Activated naive CD4-positive, alpha-beta T cell treated with anti-CD3 and anti-CD28 coated beads, Interleukin-2, amount 50 U/mL, for 72 hours (primary cell): ENCODE measurements around the gene RIN3. TPM values are rescaled to one million over a fixed set of nuclear protein-coding genes. Genes with fewer than 3 reads are reported as not detected.
A peak's percentile ranks its signal among the peaks of the same experiment; 100 is the strongest.

Experiments used
- ATAC-seq, 2 donors: fragments of 150-1000 bp; cut with Tn5 transposase; 2 replicates each; pipeline ENCODE4 v1.10.0; 2021; ENCODE audit warnings: mild to moderate bottlenecking in 2 of 2, moderate library complexity in 2 of 2
- DNase-seq, 2 donors: peaks; one replicate each; pipeline ENCODE4 v3.0.0; 2021 to 2022; ENCODE audit warnings: low spot score in 2 of 2
- H3K27ac Mint-ChIP-seq, 2 donors: one replicate each; pipeline ENCODE4 v1.8.0; 2022; ENCODE audit warnings: mild to moderate bottlenecking in 2 of 2, mixed read lengths in 2 of 2
- H3K36me3 Mint-ChIP-seq, 2 donors: one replicate each; pipeline ENCODE4 v1.8.0; 2022; ENCODE audit warnings: mixed read lengths in 2 of 2
- H3K9me3 Mint-ChIP-seq, 2 donors: one replicate each; pipeline ENCODE4 v1.8.0; 2022; ENCODE audit warnings: mixed read lengths in 2 of 2
- total RNA-seq, 2 donors: library from RNA; stranded (reverse); gene quantifications; one replicate each; pipeline ENCODE4 v1.2.3, GENCODE V29; 2022

Gene RIN3
- total RNA-seq, 2 donors from 2014 or later = 21.1 to 27.9 TPM

DNA sequence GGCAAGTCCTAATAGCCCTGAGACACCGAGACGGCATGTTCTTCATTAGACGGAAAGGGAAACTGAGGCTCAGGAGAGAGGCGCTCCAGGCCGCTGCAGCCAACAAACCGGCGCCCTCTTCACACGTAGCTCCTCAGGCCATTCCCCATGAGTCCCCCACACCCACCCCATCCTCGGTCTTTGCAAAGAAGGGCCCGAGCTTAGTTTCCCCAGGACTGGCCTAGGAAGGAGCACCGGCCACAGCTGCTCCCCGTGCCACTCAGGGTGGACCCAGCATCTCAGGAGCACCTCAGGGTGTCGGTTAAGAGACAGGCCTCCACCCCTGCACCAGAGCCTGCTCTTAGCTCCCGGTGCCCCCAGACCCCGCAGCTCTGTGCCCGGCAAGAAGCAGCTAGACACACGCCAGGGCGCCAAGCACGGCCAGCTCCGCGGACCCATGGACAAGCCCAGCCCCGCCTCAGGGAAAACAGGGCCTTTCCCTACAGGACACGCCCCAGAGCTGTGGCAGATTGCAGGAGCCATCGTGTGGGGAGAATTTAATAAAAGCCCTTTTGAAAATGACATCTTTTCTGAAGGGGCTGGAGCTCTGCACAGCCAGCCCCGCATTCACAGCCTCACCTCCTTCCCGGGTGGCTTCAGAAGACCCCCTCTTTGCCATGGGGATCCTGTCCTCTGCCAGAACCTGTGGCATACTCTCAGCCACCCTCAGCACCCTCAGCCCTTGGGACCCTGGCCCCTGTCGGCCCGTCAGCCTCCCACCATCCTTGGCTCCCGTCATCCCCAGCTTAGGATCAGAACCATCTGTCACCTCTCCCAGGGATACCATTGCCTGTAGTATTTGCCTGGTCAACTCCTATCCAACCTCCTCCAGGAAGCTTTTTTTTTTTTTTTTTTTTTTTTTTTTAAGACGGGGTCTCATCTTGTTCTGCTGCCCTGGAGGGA is 175.1 kb downstream of the RIN3 start:
- no peaks in the 10 kb centered on the region for H3K36me3 Mint-ChIP-seq
- no peak for ATAC-seq
- H3K9me3 Mint-ChIP-seq = no peaks in the 10 kb centered on the region
- DNase-seq = no peak
- peak overlapping the region in 1 of 2 donors; percentile 76 for H3K27ac Mint-ChIP-seq

DNA sequence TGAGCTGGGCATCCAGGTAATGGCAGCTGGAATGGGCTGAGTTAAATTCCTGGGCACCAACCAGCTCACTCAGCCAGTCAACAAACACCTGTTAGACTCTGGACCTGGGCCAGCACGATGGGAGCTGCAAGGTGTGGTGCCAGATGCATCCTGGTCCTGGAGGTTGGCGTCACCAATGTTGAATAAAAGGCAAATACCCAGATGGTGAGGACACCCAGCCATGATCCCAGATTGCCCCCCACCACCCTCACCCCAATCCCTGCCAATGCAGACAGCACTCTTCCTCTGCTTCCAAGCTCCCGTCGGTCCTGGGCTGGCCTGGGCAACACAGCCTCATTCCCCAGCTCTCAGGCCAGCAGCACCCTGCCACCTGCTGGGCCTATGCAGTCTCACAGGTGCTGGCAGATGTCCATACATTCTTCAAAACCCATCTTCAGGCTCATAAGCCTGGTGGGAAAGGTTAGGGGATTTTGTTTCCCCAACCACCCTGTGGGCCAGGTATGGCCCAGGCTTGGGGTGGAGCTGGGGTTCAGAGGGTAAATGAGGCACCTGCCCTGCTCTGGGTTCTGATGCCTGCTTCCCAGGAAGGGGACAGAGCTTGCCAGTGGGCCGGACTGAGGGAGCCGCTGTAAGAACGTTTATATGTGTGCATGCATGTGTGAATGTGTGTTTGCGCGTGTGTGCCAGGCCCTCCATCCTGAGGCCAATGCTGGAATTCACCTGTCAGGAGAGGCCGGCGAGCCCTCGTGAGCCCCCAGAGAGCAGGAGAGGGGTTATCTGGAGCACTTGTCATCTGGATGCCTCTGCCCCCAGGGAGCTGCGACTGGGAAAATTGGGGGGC is 176.8 kb downstream of the RIN3 start:
- peak; percentile 23 to 29 for ATAC-seq
- DNase-seq = peak in 1 of 2 donors; percentile 28
- no peaks in the 10 kb centered on the region for H3K9me3 Mint-ChIP-seq

DNA sequence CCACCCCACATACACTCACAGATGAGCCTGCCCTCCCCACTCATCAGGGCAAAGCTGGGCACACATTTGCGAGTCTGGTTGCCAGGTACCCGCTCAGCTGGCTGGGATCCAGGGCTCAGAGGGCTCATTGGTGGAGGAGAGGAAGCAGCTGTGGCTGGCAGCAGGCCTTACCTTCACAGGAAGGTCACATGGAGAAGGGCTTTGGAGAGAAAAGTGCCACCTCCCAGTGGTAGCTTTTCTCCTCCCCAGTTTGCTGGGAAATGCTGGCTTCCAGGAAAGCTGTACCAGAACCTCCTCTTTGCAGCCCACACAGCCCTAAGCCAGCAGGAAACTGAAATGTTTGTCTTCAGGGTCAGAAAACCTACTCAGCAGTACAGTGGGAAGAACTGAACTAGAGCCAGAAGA is 179.2 kb downstream of the RIN3 start:
- Mint-ChIP-seq H3K27ac (peak overlapping the region in 1 of 2 donors; percentile 58), H3K36me3 (no peaks in the 10 kb centered on the region), H3K9me3 (no peaks in the 10 kb centered on the region)
- peak; percentile 6 to 12 for ATAC-seq
- DNase-seq = peak in 1 of 2 donors; percentile 42

More for the DNA sequence above, 176.8 kb downstream of the RIN3 start:
- H3K36me3 Mint-ChIP-seq = no peaks in the 10 kb centered on the region
- no peak overlapping the region for H3K27ac Mint-ChIP-seq

DNA sequence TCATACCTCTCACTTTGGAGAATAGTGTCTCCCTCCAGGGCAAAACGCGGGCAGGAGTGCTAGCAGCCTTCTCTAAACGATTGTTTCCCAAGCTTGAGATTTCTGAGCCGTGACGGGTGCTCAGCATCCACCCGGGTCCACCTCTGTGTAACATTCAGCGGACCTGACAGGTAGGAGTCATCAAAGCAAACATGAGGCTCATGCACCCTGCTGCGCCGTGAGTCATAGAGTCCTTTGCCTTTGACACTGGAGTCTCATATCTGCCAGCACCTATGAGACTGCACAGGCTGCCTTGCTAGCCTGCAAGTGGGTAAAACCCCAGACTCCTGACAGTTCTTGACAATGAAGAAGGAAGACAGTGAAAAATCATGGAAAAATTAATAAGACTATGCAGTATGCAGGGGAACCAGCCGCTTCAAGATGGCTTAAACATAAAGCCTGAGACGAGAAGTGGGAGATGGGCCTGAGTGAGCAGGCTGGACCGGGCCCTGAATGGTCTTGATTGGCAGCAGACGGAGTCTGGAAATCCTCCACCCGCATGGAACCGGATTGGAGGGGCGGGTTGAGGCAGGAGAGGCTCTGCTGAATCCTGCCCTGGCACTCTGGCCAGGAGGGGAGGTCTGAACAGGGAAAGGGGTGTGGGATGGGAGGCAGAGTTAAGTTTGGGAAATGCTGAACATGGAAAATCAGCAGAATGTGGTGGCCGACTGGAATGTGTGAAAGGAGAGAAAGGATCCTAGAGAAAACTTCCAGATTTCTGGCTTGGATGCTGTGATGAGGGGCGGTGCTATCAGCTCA is 180.6 kb downstream of the RIN3 start:
- no peaks in the 10 kb centered on the region for H3K36me3 Mint-ChIP-seq

DNA sequence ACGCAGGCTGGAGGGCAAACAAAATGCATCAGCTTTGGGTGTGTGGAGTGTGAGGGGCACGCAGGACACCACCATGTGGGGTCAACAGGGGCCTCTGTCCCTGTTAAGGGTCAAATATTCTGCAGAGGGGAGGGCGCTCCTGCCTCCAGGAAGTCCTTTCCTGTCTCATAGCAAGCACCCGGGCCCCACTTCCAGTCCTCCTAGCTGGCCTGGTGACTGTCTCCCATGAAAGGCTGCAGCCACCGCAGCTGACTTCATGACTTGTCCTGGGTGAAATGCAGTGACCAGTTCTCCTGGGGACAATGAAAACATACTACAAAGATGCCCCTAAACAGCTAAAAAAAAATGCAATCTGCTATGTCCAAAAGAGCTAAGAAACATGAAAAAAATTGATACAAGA is 181.2 kb downstream of the RIN3 start:
- Mint-ChIP-seq H3K9me3 (no peaks in the 10 kb centered on the region), H3K27ac (peak overlapping the region in 1 of 2 donors; percentile 14), H3K36me3 (no peaks in the 10 kb centered on the region)
- no peak for DNase-seq
- no peak for ATAC-seq

More for the DNA sequence above, 180.6 kb downstream of the RIN3 start:
- ATAC-seq (peak; percentile 73 to 78), DNase-seq (no peak)
- Mint-ChIP-seq H3K9me3 (no peaks in the 10 kb centered on the region), H3K27ac (peak overlapping the region; percentile 14 to 31)

- H3K36me3 Mint-ChIP-seq = no peaks in the 10 kb centered on the region
- H3K27ac Mint-ChIP-seq = peak overlapping the region in 1 of 2 donors; percentile 34
- DNase-seq (no peak), ATAC-seq (no peak)
- H3K9me3 Mint-ChIP-seq = no peaks in the 10 kb centered on the region
Observed at GRCh38 chr14:92695562-92695961, 182.0 kb downstream of the RIN3 start.

GRCh38 chr14:92696366-92696765 is 182.8 kb downstream of the RIN3 start:
- no peaks in the 10 kb centered on the region for H3K9me3 Mint-ChIP-seq
- ATAC-seq (no peak), DNase-seq (no peak)
- peak overlapping the region in 1 of 2 donors; percentile 76 for H3K27ac Mint-ChIP-seq
- H3K36me3 Mint-ChIP-seq = no peaks in the 10 kb centered on the region

GRCh38 chr14:92698393-92698792 is 184.8 kb downstream of the RIN3 start:
- ATAC-seq (no peak), DNase-seq (no peak)
- Mint-ChIP-seq H3K27ac (no peak overlapping the region), H3K36me3 (no peaks in the 10 kb centered on the region), H3K9me3 (no peaks in the 10 kb centered on the region)

DNA sequence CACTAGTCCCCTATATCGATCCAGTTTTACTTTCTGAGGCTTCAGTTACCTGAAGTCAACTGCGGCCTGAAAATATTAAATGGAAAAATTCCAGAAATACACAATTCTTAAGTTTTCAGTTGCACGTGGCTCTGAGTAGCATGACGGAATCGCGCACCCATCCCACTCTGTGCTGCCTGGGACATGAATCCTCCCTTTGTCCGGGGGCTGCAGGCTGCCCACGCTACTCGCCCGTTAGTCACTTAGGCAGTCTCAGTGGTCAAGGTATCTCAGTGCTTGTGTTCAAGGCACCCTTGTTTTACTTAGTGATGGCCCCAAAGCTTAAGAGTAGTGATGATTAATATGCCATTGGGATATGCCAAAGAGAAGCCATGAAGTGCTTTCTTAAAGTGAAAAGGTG is 188.2 kb downstream of the RIN3 start:
- H3K9me3 Mint-ChIP-seq = no peaks in the 10 kb centered on the region
- H3K36me3 Mint-ChIP-seq = no peaks in the 10 kb centered on the region
- DNase-seq (no peak), ATAC-seq (no peak)
- no peak overlapping the region for H3K27ac Mint-ChIP-seq

GRCh38 chr14:92702441-92702918 is 188.9 kb downstream of the RIN3 start:
- no peak overlapping the region for H3K27ac Mint-ChIP-seq
- H3K9me3 Mint-ChIP-seq = no peaks in the 10 kb centered on the region
- DNase-seq (no peak), ATAC-seq (no peak)
- H3K36me3 Mint-ChIP-seq = no peaks in the 10 kb centered on the region

- no peak for ATAC-seq
- Mint-ChIP-seq H3K27ac (no peak overlapping the region), H3K9me3 (no peaks in the 10 kb centered on the region), H3K36me3 (no peaks in the 10 kb centered on the region)
- no peak for DNase-seq
Observed at GRCh38 chr14:92703516-92703915, 189.9 kb downstream of the RIN3 start.

GRCh38 chr14:92704036-92704804 is 190.6 kb downstream of the RIN3 start:
- no peaks in the 10 kb centered on the region for H3K36me3 Mint-ChIP-seq
- ATAC-seq (no peak), DNase-seq (no peak)
- no peaks in the 10 kb centered on the region for H3K9me3 Mint-ChIP-seq
- no peak overlapping the region for H3K27ac Mint-ChIP-seq

- Mint-ChIP-seq H3K9me3 (no peaks in the 10 kb centered on the region), H3K36me3 (no peaks in the 10 kb centered on the region), H3K27ac (no peak overlapping the region)
- ATAC-seq (no peak), DNase-seq (no peak)
Observed at GRCh38 chr14:92704821-92705220, 191.2 kb downstream of the RIN3 start.

GRCh38 chr14:92706386-92706785 is 192.8 kb downstream of the RIN3 start:
- no peak for ATAC-seq
- no peaks in the 10 kb centered on the region for H3K9me3 Mint-ChIP-seq

GRCh38 chr14:92709340-92710000 is 195.9 kb downstream of the RIN3 start:
- Mint-ChIP-seq H3K36me3 (no peaks in the 10 kb centered on the region), H3K27ac (no peak overlapping the region), H3K9me3 (no peaks in the 10 kb centered on the region)
- DNase-seq = no peak
- ATAC-seq = no peak

More at GRCh38 chr14:92706386-92706785, 192.8 kb downstream of the RIN3 start:
- DNase-seq = no peak
- Mint-ChIP-seq H3K27ac (peak overlapping the region in 1 of 2 donors; percentile 36), H3K36me3 (no peaks in the 10 kb centered on the region)
